Ishikawa (cell line): ENCODE data around the gene TCEANC.

Experiments
- CEBPB ChIP-seq: IDR thresholded peaks from 2 replicates; pipeline ENCODE4 v1.6.1; 2012
- CREB1 ChIP-seq: IDR thresholded peaks from 2 replicates; pipeline ENCODE4 v1.6.1; 2012; ENCODE audit warnings: low read depth
- EGR1 ChIP-seq: IDR thresholded peaks from 2 replicates; pipeline ENCODE4 v1.6.1; 2012
- EP300 ChIP-seq: IDR thresholded peaks from 2 replicates; pipeline ENCODE4 v1.6.1; 2012; ENCODE audit warnings: borderline replicate concordance
- FOXM1 ChIP-seq: IDR thresholded peaks from 2 replicates; pipeline ENCODE4 v1.6.1; 2012; ENCODE audit warnings: low read depth, borderline replicate concordance
- MAX ChIP-seq: IDR thresholded peaks from 2 replicates; pipeline ENCODE4 v1.6.1; 2012
- NFIC ChIP-seq: IDR thresholded peaks from 2 replicates; pipeline ENCODE4 v1.6.1; 2012
- RAD21 ChIP-seq: IDR thresholded peaks from 2 replicates; pipeline ENCODE4 v1.6.1; 2012; ENCODE audit warnings: low read depth
- REST ChIP-seq: IDR thresholded peaks from 2 replicates; pipeline ENCODE4 v1.6.1; 2012; ENCODE audit warnings: low read depth, mild to moderate bottlenecking
- TAF1 ChIP-seq: IDR thresholded peaks from 2 replicates; pipeline ENCODE4 v1.6.1; 2012; ENCODE audit warnings: low read depth, mild to moderate bottlenecking
- TCF12 ChIP-seq: IDR thresholded peaks from 2 replicates; pipeline ENCODE4 v1.6.1; 2012; ENCODE audit warnings: low read depth
- TEAD4 ChIP-seq: IDR thresholded peaks from 2 replicates; pipeline ENCODE4 v1.6.1; 2012
- USF1 ChIP-seq: IDR thresholded peaks from 2 replicates; pipeline ENCODE4 v1.6.1; 2012
- YY1 ChIP-seq: IDR thresholded peaks from 2 replicates; pipeline ENCODE4 v1.6.1; 2012; ENCODE audit warnings: low read depth
- ZBTB7A ChIP-seq: IDR thresholded peaks from 2 replicates; pipeline ENCODE4 v1.6.1; 2012; ENCODE audit warnings: low read depth

The TCEANC gene

GRCh38 chrX:13646154-13646549 lies 6.8 kb upstream of the TCEANC start:
- TF ChIP-seq ZBTB7A (no peak), RAD21 (peak; percentile 88), EGR1 (no peak), FOXM1 (no peak), REST (no peak), TCF12 (no peak)

- TF ChIP-seq FOXM1 (no peak), NFIC (0 out of 2 replicates have a peak, but pooled peaks have one; percentile 7), REST (no peak)
Measured at GRCh38 chrX:13647709-13648212, 5.2 kb upstream of the TCEANC start.

- no peak for TF ChIP-seq CEBPB
- TF ChIP-seq MAX = no peak
- no peak for TF ChIP-seq EGR1
- TF ChIP-seq ZBTB7A = no peak
- TF ChIP-seq TEAD4 = no peak
Measured at GRCh38 chrX:13649838-13650237, 3.1 kb upstream of the TCEANC start.

GRCh38 chrX:13650318-13650717 lies 2.6 kb upstream of the TCEANC start:
- TF ChIP-seq NFIC (no peak), EGR1 (no peak), CREB1 (no peak)

GRCh38 chrX:13651150-13651549 lies 1.8 kb upstream of the TCEANC start:
- TF ChIP-seq USF1 (no peak), CEBPB (no peak), NFIC (no peak), CREB1 (no peak), TEAD4 (no peak), MAX (no peak), ZBTB7A (no peak), RAD21 (no peak), EGR1 (no peak), REST (no peak), YY1 (no peak), FOXM1 (no peak), TCF12 (no peak), EP300 (no peak), TAF1 (no peak)

- TF ChIP-seq NFIC (no peak), MAX (no peak), CREB1 (no peak), FOXM1 (no peak)
Measured at GRCh38 chrX:13652287-13652793, 601 bp upstream of the TCEANC start.
